Astrocyte (in vitro differentiated cells and primary cell): ENCODE results near the gene SHISA8. TPM values are rescaled to one million over a fixed set of nuclear protein-coding genes. Genes with fewer than 3 reads are reported as not detected.
"Not testable (repeated sequence)": the region's sequence is repeated elsewhere in the genome, so short reads cannot be mapped to it uniquely, and the experiment has no call there.

Experiments
- DNase-seq: peaks from one replicate; pipeline ENCODE4 v3.0.0-alpha.2; 2010; ENCODE audit warnings: low read depth
- FAIRE-seq: peaks from 2 replicates; lab custom pipeline; 2011; peaks lifted over from hg19 to GRCh38; lab: Jason Lieb, UNC
- H2AFZ ChIP-seq: 2 replicates; pipeline ENCODE4 v1.6.0; 2012; ENCODE audit warnings: low read depth, low read length, inconsistent platforms
- H3K27ac ChIP-seq: 2 replicates; pipeline ENCODE4 v1.5.1; 2011; ENCODE audit warnings: low read depth, low read length, inconsistent platforms
- H3K27me3 ChIP-seq: 2 replicates; pipeline ENCODE4 v1.6.0; 2011; ENCODE audit warnings: low read length, inconsistent platforms; ENCODE audit not compliant: insufficient read depth
- H3K36me3 ChIP-seq: 2 replicates; pipeline ENCODE4 v1.5.1; 2011; ENCODE audit warnings: low read length, inconsistent platforms; ENCODE audit not compliant: insufficient read depth
- H3K4me1 ChIP-seq: 2 replicates; pipeline ENCODE4 v1.5.1; 2011; ENCODE audit warnings: low read length, inconsistent platforms; ENCODE audit not compliant: insufficient read depth
- H3K4me2 ChIP-seq: 2 replicates; pipeline ENCODE4 v1.6.0; 2012; ENCODE audit warnings: low read length, inconsistent platforms
- H3K4me3 ChIP-seq: 2 replicates; pipeline ENCODE4 v1.5.1; 2011; ENCODE audit warnings: low read depth, mild to moderate bottlenecking, low read length, inconsistent platforms; ENCODE audit not compliant: insufficient read depth
- H3K79me2 ChIP-seq: 2 replicates; pipeline ENCODE4 v1.6.0; 2012; ENCODE audit warnings: mild to moderate bottlenecking, low read length, inconsistent platforms; ENCODE audit not compliant: insufficient read depth
- H3K9ac ChIP-seq: 2 replicates; pipeline ENCODE4 v1.6.0; 2012; ENCODE audit warnings: mild to moderate bottlenecking, low read length, inconsistent platforms
- H3K9me3 ChIP-seq: 2 replicates; pipeline ENCODE4 v1.5.1; 2012; ENCODE audit warnings: low read depth, mild to moderate bottlenecking, low read length, inconsistent platforms; ENCODE audit not compliant: insufficient read depth
- H4K20me1 ChIP-seq: 2 replicates; pipeline ENCODE4 v1.6.0; 2012; ENCODE audit warnings: low read length, inconsistent platforms; ENCODE audit not compliant: insufficient read depth
- H3K27ac Mint-ChIP-seq: one replicate; pipeline ENCODE4 v1.8.0; 2021; ENCODE audit warnings: mild to moderate bottlenecking, mixed read lengths; ENCODE audit not compliant: unreplicated experiment
- H3K27me3 Mint-ChIP-seq: one replicate; pipeline ENCODE4 v1.8.0; 2021; ENCODE audit warnings: low read depth, mixed read lengths; ENCODE audit not compliant: unreplicated experiment
- H3K36me3 Mint-ChIP-seq: one replicate; pipeline ENCODE4 v1.8.0; 2021; ENCODE audit warnings: low read depth, mixed read lengths; ENCODE audit not compliant: unreplicated experiment
- H3K4me1 Mint-ChIP-seq: one replicate; pipeline ENCODE4 v1.8.0; 2021; ENCODE audit warnings: low read depth, mixed read lengths; ENCODE audit not compliant: unreplicated experiment
- H3K4me3 Mint-ChIP-seq: one replicate; pipeline ENCODE4 v1.8.0; 2021; ENCODE audit warnings: mild to moderate bottlenecking, moderate library complexity, mixed read lengths; ENCODE audit not compliant: unreplicated experiment
- H3K9me3 Mint-ChIP-seq: one replicate; pipeline ENCODE4 v1.8.0; 2021; ENCODE audit warnings: mild to moderate bottlenecking, mixed read lengths; ENCODE audit not compliant: unreplicated experiment
- EZH2 ChIP-seq: IDR thresholded peaks from 2 replicates; pipeline ENCODE4 v1.6.1; 2012; ENCODE audit warnings: mild to moderate bottlenecking, low read length, inconsistent platforms; ENCODE audit not compliant: insufficient read depth
- total RNA-seq: library from RNA; stranded (reverse); gene quantifications from 2 replicates; pipeline ENCODE4 v1.2.1, GENCODE V29; 2021
- TF ChIP-seq, protein P1 (sequence below): IDR thresholded peaks from 2 replicates; pipeline ENCODE4 v1.5.1; 2011; ENCODE audit warnings: low read depth, mild to moderate bottlenecking, inconsistent platforms, low read length, moderate library complexity; ENCODE audit not compliant: insufficient read depth

SHISA8 gene
- total RNA-seq, 1 donor from 2014 or later, result not detected

DNA sequence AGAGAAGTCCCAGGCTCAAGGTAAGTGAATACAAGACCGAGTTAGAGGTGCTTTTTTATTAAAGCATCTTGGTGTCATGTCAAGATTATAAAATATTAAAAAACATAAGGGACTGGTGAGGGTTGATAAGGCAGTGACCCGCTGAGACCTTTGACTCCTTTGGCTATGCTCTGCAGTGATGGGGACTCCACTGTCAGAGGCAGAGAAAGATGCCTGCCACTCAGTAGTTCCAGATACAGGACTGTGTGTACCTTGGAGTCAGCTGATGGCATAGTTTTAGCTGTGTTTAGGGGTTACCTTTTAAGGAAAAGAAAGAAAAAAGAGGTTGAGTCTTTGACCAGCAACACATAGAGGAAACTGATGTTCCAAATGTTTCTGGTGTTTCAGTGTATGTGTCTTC, 40.8 kb downstream of the SHISA8 start:
- Histone ChIP-seq H3K4me1 (peaks cover 5% of the 10 kb centered on the region), H3K9ac (no peak overlapping the region), H3K79me2 (no peaks in the 10 kb centered on the region), H2AFZ (no peak overlapping the region), H3K27ac (no peak overlapping the region), H3K9me3 (no peaks in the 10 kb centered on the region), H4K20me1 (peaks cover 34% of the 10 kb centered on the region), H3K4me3 (no peak overlapping the region), H3K36me3 (peaks cover 35% of the 10 kb centered on the region), H3K27me3 (no peaks in the 10 kb centered on the region), H3K4me2 (no peak overlapping the region)
- Mint-ChIP-seq H3K27me3 (no peaks in the 10 kb centered on the region), H3K9me3 (no peaks in the 10 kb centered on the region), H3K36me3 (peaks cover 22% of the 10 kb centered on the region), H3K4me3 (no peak overlapping the region), H3K27ac (no peak overlapping the region), H3K4me1 (peaks cover 2% of the 10 kb centered on the region)
- TF ChIP-seq, protein P1, sequence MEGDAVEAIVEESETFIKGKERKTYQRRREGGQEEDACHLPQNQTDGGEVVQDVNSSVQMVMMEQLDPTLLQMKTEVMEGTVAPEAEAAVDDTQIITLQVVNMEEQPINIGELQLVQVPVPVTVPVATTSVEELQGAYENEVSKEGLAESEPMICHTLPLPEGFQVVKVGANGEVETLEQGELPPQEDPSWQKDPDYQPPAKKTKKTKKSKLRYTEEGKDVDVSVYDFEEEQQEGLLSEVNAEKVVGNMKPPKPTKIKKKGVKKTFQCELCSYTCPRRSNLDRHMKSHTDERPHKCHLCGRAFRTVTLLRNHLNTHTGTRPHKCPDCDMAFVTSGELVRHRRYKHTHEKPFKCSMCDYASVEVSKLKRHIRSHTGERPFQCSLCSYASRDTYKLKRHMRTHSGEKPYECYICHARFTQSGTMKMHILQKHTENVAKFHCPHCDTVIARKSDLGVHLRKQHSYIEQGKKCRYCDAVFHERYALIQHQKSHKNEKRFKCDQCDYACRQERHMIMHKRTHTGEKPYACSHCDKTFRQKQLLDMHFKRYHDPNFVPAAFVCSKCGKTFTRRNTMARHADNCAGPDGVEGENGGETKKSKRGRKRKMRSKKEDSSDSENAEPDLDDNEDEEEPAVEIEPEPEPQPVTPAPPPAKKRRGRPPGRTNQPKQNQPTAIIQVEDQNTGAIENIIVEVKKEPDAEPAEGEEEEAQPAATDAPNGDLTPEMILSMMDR, result no peak
- no peak for TF ChIP-seq EZH2
- FAIRE-seq (no peak), DNase-seq (no peak)

DNA sequence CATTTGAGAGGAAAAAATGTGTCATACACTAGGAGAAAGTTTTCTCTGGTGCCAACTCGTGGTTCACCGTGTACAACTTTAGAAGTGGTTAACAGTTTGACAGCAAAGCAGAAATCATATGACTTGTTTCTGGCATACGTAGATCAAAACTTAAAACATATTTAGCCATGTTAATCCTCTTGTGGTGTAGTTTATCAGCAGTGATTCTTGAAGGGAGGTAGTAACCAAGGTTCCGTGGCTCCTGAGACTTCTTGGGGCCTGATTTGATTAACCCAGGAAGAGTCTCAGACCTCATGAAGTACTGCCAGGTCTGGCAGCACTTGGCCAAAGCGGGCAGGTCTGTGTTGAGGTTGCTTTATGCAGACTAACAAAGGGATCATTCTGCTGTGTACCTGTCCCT, 41.5 kb downstream of the SHISA8 start:
- H3K36me3 ChIP-seq, result peaks cover 35% of the 10 kb centered on the region
- peaks cover 17% of the 10 kb centered on the region for H3K36me3 Mint-ChIP-seq
- peaks cover 34% of the 10 kb centered on the region for H4K20me1 ChIP-seq

DNA sequence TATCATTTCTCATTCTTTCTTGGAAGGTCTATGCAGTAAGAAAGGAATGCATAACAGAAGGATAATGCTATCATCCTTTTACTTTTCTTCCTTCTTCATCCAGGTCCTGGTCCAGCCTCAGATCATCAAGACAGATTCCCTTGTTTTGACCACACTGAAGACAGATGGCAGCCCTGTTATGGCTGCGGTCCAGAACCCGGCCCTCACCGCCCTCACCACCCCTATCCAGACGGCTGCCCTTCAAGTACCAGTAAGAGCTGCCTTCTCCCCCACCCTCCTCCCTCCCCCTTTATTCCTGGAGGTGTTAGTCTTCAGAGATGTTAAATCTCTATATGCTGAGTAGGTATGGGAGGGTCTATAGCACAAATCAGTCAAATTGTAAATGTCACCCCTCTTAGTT, 44.1 kb downstream of the SHISA8 start:
- no peak overlapping the region for H3K27ac Mint-ChIP-seq
- Histone ChIP-seq H4K20me1 (peaks cover 42% of the 10 kb centered on the region), H3K9me3 (no peaks in the 10 kb centered on the region), H3K9ac (no peak overlapping the region), H3K4me1 (peaks cover under 1% of the 10 kb centered on the region), H3K27ac (no peak overlapping the region), H3K27me3 (no peaks in the 10 kb centered on the region), H3K79me2 (peaks cover 3% of the 10 kb centered on the region), H3K36me3 (peaks cover 29% of the 10 kb centered on the region), H2AFZ (no peak overlapping the region), H3K4me3 (no peak overlapping the region), H3K4me2 (no peak overlapping the region)
- H3K4me1 Mint-ChIP-seq, result no peaks in the 10 kb centered on the region
- FAIRE-seq (no peak), DNase-seq (no peak)
- H3K27me3 Mint-ChIP-seq, result no peaks in the 10 kb centered on the region
- TF ChIP-seq, protein P1, result no peak
- TF ChIP-seq EZH2, result no peak
- no peaks in the 10 kb centered on the region for H3K9me3 Mint-ChIP-seq
- peaks cover 15% of the 10 kb centered on the region for H3K36me3 Mint-ChIP-seq
- H3K4me3 Mint-ChIP-seq, result no peak overlapping the region

More for the DNA sequence above, 41.5 kb downstream of the SHISA8 start:
- H3K4me1 ChIP-seq, result peaks cover 5% of the 10 kb centered on the region
- H3K9ac ChIP-seq, result no peak overlapping the region
- H3K9me3 ChIP-seq, result no peaks in the 10 kb centered on the region
- Mint-ChIP-seq H3K27me3 (no peaks in the 10 kb centered on the region), H3K4me1 (peaks cover 2% of the 10 kb centered on the region), H3K27ac (no peak overlapping the region), H3K9me3 (no peaks in the 10 kb centered on the region), H3K4me3 (no peak overlapping the region)
- H3K27ac ChIP-seq, result no peak overlapping the region
- no peak for DNase-seq
- no peaks in the 10 kb centered on the region for H3K79me2 ChIP-seq
- no peaks in the 10 kb centered on the region for H3K27me3 ChIP-seq
- TF ChIP-seq, protein P1, result no peak
- no peak for TF ChIP-seq EZH2
- no peak for FAIRE-seq
- no peak overlapping the region for H2AFZ ChIP-seq
- no peak overlapping the region for H3K4me3 ChIP-seq
- no peak overlapping the region for H3K4me2 ChIP-seq

DNA sequence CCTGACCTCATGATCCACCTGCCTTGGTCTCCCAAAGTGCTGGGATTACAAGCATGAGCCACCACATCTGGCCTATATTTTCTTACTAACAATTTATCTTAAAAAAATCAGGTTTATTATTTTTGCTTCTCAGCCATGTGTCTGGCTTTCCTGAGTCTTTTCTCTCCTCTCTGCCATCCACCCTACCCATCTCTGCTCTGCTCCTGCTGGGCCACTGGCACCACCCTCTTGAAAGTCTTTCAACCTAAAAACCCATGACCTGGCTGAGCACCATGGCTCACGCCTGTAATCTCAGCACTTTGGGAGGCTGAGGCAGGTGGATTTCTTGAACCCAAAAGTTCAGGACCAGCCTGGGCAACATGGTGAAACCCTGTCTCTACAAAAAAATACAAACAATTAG, 44.8 kb downstream of the SHISA8 start:
- not testable (repeated sequence) for H3K27ac Mint-ChIP-seq, H3K4me1 ChIP-seq, H3K4me2 ChIP-seq, H3K27ac ChIP-seq, H2AFZ ChIP-seq, H3K27me3 ChIP-seq, H3K27me3 Mint-ChIP-seq, H3K4me3 ChIP-seq, H3K9ac ChIP-seq, FAIRE-seq, DNase-seq, H3K9me3 Mint-ChIP-seq, H3K4me3 Mint-ChIP-seq, H3K4me1 Mint-ChIP-seq, H3K9me3 ChIP-seq
- peaks cover 42% of the 10 kb centered on the region for H4K20me1 ChIP-seq
- peaks cover 19% of the 10 kb centered on the region for H3K36me3 Mint-ChIP-seq
- peaks cover 23% of the 10 kb centered on the region for H3K36me3 ChIP-seq
- H3K79me2 ChIP-seq, result peaks cover 10% of the 10 kb centered on the region
